Liver (tissue), 9 donors: ENCODE results near the gene B4GALNT2. TPM values are rescaled to one million over a fixed set of nuclear protein-coding genes. Genes with fewer than 3 reads are reported as not detected.

Source experiments
- DNase-seq: peaks from one replicate; pipeline ENCODE4 v3.0.0-alpha.2; 2017; ENCODE audit warnings: low spot score
- H3K27ac ChIP-seq, 2 donors: one replicate each; pipeline ENCODE4 v1.7.0; 2013; ENCODE audit warnings: inconsistent platforms in 2 of 2, low read length in 2 of 2, control low read depth in 1 of 2, low read depth in 1 of 2, mild to moderate bottlenecking in 1 of 2
- H3K27me3 ChIP-seq, 4 donors: one replicate each; pipeline versions ENCODE4 v1.6.1 to v1.7.0; 2013; ENCODE audit warnings: low read length in 3 of 4, inconsistent platforms in 1 of 4, mild to moderate bottlenecking in 1 of 4, moderate library complexity in 1 of 4; ENCODE audit not compliant: control insufficient read depth in 4 of 4, insufficient read depth in 4 of 4
- H3K36me3 ChIP-seq, 4 donors: one replicate each; pipeline versions ENCODE4 v1.6.1 to v1.7.0; 2013; ENCODE audit warnings: low read length in 3 of 4, mild to moderate bottlenecking in 3 of 4, low read depth in 1 of 4, moderate library complexity in 1 of 4; ENCODE audit not compliant: control insufficient read depth in 4 of 4, insufficient read depth in 3 of 4
- H3K4me1 ChIP-seq, 4 donors: one replicate each; pipeline versions ENCODE4 v1.6.1 to v1.7.0; 2013; ENCODE audit warnings: low read length in 3 of 4, mild to moderate bottlenecking in 3 of 4, moderate library complexity in 1 of 4; ENCODE audit not compliant: control insufficient read depth in 4 of 4, insufficient read depth in 4 of 4
- H3K4me3 ChIP-seq, 3 donors: one replicate each; pipeline versions ENCODE4 v1.6.1 to v1.7.0; 2013; ENCODE audit warnings: low read length in 3 of 3, control low read depth in 1 of 3, low read depth in 1 of 3, mild to moderate bottlenecking in 1 of 3
- H3K9ac ChIP-seq, 2 donors: one replicate each; pipeline ENCODE4 v1.7.0; 2013; ENCODE audit warnings: low read length in 2 of 2, mild to moderate bottlenecking in 2 of 2, moderate library complexity in 2 of 2, control low read depth in 1 of 2, low read depth in 1 of 2
- H3K9me3 ChIP-seq, 4 donors: one replicate each; pipeline versions ENCODE4 v1.6.1 to v1.7.0; 2013; ENCODE audit warnings: low read length in 3 of 4; ENCODE audit not compliant: control insufficient read depth in 4 of 4
- ATF3 ChIP-seq: IDR thresholded peaks from 2 replicates; pipeline ENCODE4 v1.6.1; 2016; ENCODE audit warnings: antibody characterized with exemption
- EGR1 ChIP-seq, 2 donors: IDR thresholded peaks; 2 replicates each; pipeline ENCODE4 v1.6.1; 2016 to 2018; ENCODE audit warnings: antibody characterized with exemption in 2 of 2, low read depth in 2 of 2
- FOXA1 ChIP-seq: IDR thresholded peaks from 2 replicates; pipeline ENCODE4 v1.6.1; 2016; ENCODE audit warnings: antibody characterized with exemption
- FOXA2 ChIP-seq: IDR thresholded peaks from 2 replicates; pipeline ENCODE4 v1.6.1; 2016; ENCODE audit warnings: antibody characterized with exemption
- GABPA ChIP-seq, 2 donors: IDR thresholded peaks in 1 of 2; conservative IDR thresholded peaks in 1 of 2; 2 replicates each; pipeline ENCODE4 v1.6.1; 2016; ENCODE audit warnings: antibody characterized with exemption in 2 of 2, mild to moderate bottlenecking in 1 of 2, moderate library complexity in 1 of 2
- HNF4A ChIP-seq, 2 donors: conservative IDR thresholded peaks; 2 replicates each; pipeline ENCODE4 v1.6.1; 2016; ENCODE audit warnings: antibody characterized with exemption in 2 of 2, mild to moderate bottlenecking in 2 of 2
- HNF4G ChIP-seq: IDR thresholded peaks from 2 replicates; pipeline ENCODE4 v1.6.1; 2016; ENCODE audit warnings: antibody characterized with exemption
- MAX ChIP-seq: IDR thresholded peaks from 2 replicates; pipeline ENCODE4 v1.6.1; 2016; ENCODE audit warnings: antibody characterized with exemption
- NR2F2 ChIP-seq: IDR thresholded peaks from 2 replicates; pipeline ENCODE4 v1.6.1; 2016; ENCODE audit warnings: antibody characterized with exemption
- RAD21 ChIP-seq, 2 donors: IDR thresholded peaks; 2 replicates each; pipeline ENCODE4 v1.6.1; 2016; ENCODE audit warnings: antibody characterized with exemption in 2 of 2, mild to moderate bottlenecking in 2 of 2
- RXRA ChIP-seq, 2 donors: IDR thresholded peaks; 2 replicates each; pipeline ENCODE4 v1.6.1; 2017 to 2018; ENCODE audit warnings: antibody characterized with exemption in 2 of 2, mild to moderate bottlenecking in 1 of 2
- SP1 ChIP-seq: IDR thresholded peaks from 2 replicates; pipeline ENCODE4 v1.6.1; 2018; ENCODE audit warnings: antibody characterized with exemption, mild to moderate bottlenecking
- TAF1 ChIP-seq: conservative IDR thresholded peaks from 2 replicates; pipeline ENCODE4 v1.6.1; 2016; ENCODE audit warnings: antibody characterized with exemption, mild to moderate bottlenecking
- YY1 ChIP-seq: IDR thresholded peaks from 2 replicates; pipeline ENCODE4 v1.6.1; 2016; ENCODE audit warnings: antibody characterized with exemption, mild to moderate bottlenecking
- ZBTB33 ChIP-seq: IDR thresholded peaks from 2 replicates; pipeline ENCODE4 v1.6.1; 2016; ENCODE audit warnings: antibody characterized with exemption
- WGBS: extraction: QIAGEN DNeasy Blood & Tissue Kit; methylation state at CpG from one replicate; pipeline ENCODE4 v1.1.7; 2013; 5-methylcytosine and 5-hydroxymethylcytosine counted together
- polyA plus RNA-seq, 2 donors: library from polyadenylated mRNA; stranded (reverse) in 1 of 2; unstranded in 1 of 2; fragments of 200-250 nt in 1 of 2; fragments of >200 nt in 1 of 2; fragmentation: Nextera tagmentation in 1 of 2; extraction: Ambion mirVana in 1 of 2; gene quantifications; one replicate each; pipeline versions ENCODE4 v1.2.1 to v1.2.3, GENCODE V29; 2013 to 2015
- total RNA-seq, 2 donors: library from RNA; depleted of rRNA; stranded (reverse); fragments of >200 nt; gene quantifications; one replicate each; pipeline ENCODE4 v1.2.3, GENCODE V29; 2014
- TF ChIP-seq, protein P1 (sequence below): fragments of 150-350 bp; IDR thresholded peaks from 2 replicates; pipeline ENCODE4 v1.5.1; 2017; ENCODE audit warnings: improper control_type of control experiment, low read depth, low read length; ENCODE audit not compliant: missing input control
- TF ChIP-seq, protein P2 (sequence below): IDR thresholded peaks from 2 replicates; pipeline ENCODE4 v1.6.1; 2016; ENCODE audit warnings: antibody characterized with exemption, mild to moderate bottlenecking
- donor health status: healthy.
- donor health status: healthy.
- donor health status: healthy.
- donor health status: healthy.
- donor health status: healthy.

Gene B4GALNT2
- total and polyA plus RNA-seq, 4 donors, result not detected

- WGBS, result 70% methylated on average over 15 of the region's 15 CpGs
Measured at GRCh38 chr17:49219987-49220386, 87.4 kb downstream of the B4GALNT2 start.

More at GRCh38 chr17:49219987-49220386, 87.4 kb downstream of the B4GALNT2 start:
- H3K9me3 ChIP-seq, result no peaks in the 10 kb centered on the region
- no peak overlapping the region for H3K9ac ChIP-seq
- no peaks in the 10 kb centered on the region for H3K36me3 ChIP-seq
- H3K4me3 ChIP-seq, result no peak overlapping the region
- no peak for TF ChIP-seq ZBTB33
- no peak for TF ChIP-seq HNF4G
- TF ChIP-seq FOXA2, result no peak
- TF ChIP-seq, protein P1, sequence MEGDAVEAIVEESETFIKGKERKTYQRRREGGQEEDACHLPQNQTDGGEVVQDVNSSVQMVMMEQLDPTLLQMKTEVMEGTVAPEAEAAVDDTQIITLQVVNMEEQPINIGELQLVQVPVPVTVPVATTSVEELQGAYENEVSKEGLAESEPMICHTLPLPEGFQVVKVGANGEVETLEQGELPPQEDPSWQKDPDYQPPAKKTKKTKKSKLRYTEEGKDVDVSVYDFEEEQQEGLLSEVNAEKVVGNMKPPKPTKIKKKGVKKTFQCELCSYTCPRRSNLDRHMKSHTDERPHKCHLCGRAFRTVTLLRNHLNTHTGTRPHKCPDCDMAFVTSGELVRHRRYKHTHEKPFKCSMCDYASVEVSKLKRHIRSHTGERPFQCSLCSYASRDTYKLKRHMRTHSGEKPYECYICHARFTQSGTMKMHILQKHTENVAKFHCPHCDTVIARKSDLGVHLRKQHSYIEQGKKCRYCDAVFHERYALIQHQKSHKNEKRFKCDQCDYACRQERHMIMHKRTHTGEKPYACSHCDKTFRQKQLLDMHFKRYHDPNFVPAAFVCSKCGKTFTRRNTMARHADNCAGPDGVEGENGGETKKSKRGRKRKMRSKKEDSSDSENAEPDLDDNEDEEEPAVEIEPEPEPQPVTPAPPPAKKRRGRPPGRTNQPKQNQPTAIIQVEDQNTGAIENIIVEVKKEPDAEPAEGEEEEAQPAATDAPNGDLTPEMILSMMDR, result no peak
- TF ChIP-seq RXRA (IDR thresholded peaks at IDR 0.05), result no peak
- TF ChIP-seq YY1, result no peak
- no peak for TF ChIP-seq NR2F2
- TF ChIP-seq FOXA1, result no peak
- no peak for TF ChIP-seq RAD21 (IDR thresholded peaks at IDR 0.05)
- no peak for TF ChIP-seq GABPA (IDR thresholded peaks at IDR 0.05 in 1 of 2, conservative IDR thresholded peaks at IDR 0.05 in 1 of 2)
- no peak for TF ChIP-seq SP1
- no peak for TF ChIP-seq TAF1
- no peak for TF ChIP-seq ATF3
- no peak for TF ChIP-seq HNF4A (conservative IDR thresholded peaks at IDR 0.05)
- no peak for TF ChIP-seq MAX
- TF ChIP-seq, protein P2, sequence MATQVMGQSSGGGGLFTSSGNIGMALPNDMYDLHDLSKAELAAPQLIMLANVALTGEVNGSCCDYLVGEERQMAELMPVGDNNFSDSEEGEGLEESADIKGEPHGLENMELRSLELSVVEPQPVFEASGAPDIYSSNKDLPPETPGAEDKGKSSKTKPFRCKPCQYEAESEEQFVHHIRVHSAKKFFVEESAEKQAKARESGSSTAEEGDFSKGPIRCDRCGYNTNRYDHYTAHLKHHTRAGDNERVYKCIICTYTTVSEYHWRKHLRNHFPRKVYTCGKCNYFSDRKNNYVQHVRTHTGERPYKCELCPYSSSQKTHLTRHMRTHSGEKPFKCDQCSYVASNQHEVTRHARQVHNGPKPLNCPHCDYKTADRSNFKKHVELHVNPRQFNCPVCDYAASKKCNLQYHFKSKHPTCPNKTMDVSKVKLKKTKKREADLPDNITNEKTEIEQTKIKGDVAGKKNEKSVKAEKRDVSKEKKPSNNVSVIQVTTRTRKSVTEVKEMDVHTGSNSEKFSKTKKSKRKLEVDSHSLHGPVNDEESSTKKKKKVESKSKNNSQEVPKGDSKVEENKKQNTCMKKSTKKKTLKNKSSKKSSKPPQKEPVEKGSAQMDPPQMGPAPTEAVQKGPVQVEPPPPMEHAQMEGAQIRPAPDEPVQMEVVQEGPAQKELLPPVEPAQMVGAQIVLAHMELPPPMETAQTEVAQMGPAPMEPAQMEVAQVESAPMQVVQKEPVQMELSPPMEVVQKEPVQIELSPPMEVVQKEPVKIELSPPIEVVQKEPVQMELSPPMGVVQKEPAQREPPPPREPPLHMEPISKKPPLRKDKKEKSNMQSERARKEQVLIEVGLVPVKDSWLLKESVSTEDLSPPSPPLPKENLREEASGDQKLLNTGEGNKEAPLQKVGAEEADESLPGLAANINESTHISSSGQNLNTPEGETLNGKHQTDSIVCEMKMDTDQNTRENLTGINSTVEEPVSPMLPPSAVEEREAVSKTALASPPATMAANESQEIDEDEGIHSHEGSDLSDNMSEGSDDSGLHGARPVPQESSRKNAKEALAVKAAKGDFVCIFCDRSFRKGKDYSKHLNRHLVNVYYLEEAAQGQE, result no peak
- no peak for TF ChIP-seq EGR1 (IDR thresholded peaks at IDR 0.05; ENCODE audit: low read depth in 2 of 2)
- DNase-seq, result no peak
- H3K4me1 ChIP-seq, result peaks cover 0 to 23% (median 8%) of the 10 kb centered on the region in 4 donors
- H3K27ac ChIP-seq, result peak overlapping the region in 1 of 2 donors; percentile 73
- no peaks in the 10 kb centered on the region for H3K27me3 ChIP-seq
